Measurements from ENCODE around the gene ARID3B. TPM values are rescaled to one million over a fixed set of nuclear protein-coding genes. Genes with fewer than 3 reads are reported as not detected.

ARID3B gene
- polyA plus RNA-seq, 2 of the 4 experiments (the other 2 are of a cell fraction) = 2.3 TPM

- CTCF ChIA-PET = interaction anchor here (1.0 to 1.1 kb wide), 3 partner anchors 15 to 172 kb away, joined by 3 read pairs; no protein-coding TSS in a partner anchor
- Histone ChIP-seq H3K4me2 (peak overlapping the region; percentile 91), H3K4me1 (peaks cover 11% of the 10 kb centered on the region; the same call in 2 of the 3 replicates), H3K27ac (peak overlapping the region; percentile 88 to 90; a peak in 4 of 6 replicates), H3K4me3 (peak overlapping the region; percentile 63; the same call in 2 of the 3 replicates), H3K9me3 (no peaks in the 10 kb centered on the region)
- ATAC-seq (no peak), DNase-seq (ENCODE audit: low read depth in 1 of 2, low spot score in 1 of 2) (no peak), FAIRE-seq (no peak)
- no peak for TF ChIP-seq NPAS2 (CRISPR knock-in tag; IDR thresholded peaks at IDR 0.05; ENCODE audit: borderline replicate concordance)
- TF ChIP-seq MAX (IDR thresholded peaks at IDR 0.05) = no peak
- TF ChIP-seq POLR2A (IDR thresholded peaks at IDR 0.05; ENCODE audit: low read length) = no peak
- WGBS (ENCODE audit: missing lambda C conversion rate) = 93% methylated on average over 11 of the region's 15 CpGs
- POLR2A ChIA-PET = interaction anchor here (2.2 kb wide), 1 partner anchor 58 kb away, joined by 14 read pairs; the partner anchor contains the start of gene ARID3B
Observed at GRCh38 chr15:74599156-74599555, 58.1 kb downstream of the ARID3B start.

- CTCF ChIA-PET = interaction anchor here (0.6 to 1.8 kb wide), 3 partner anchors 10 to 172 kb away, joined by 3 to 6 read pairs (median 4); no protein-coding TSS in a partner anchor
- H3K9me3 ChIP-seq = no peaks in the 10 kb centered on the region
Observed at GRCh38 chr15:74603026-74603788, 62.2 kb downstream of the ARID3B start.

GRCh38 chr15:74603789-74604705, 63.0 kb downstream of the ARID3B start:
- ATAC-seq = no peak
- no peak overlapping the region for H3K4me3 ChIP-seq
- ChIA-PET CTCF (interaction anchor here (0.6 to 1.8 kb wide), 5 partner anchors 9 to 173 kb away, joined by 3 to 6 read pairs (median 4); no protein-coding TSS in a partner anchor), POLR2A (no interaction called here)
- no peak overlapping the region for H3K27ac ChIP-seq
- DNase-seq (ENCODE audit: low read depth in 1 of 2, low spot score in 1 of 2) = no peak
- H3K9me3 ChIP-seq = no peaks in the 10 kb centered on the region
- 93% methylated on average over 3 of the region's 11 CpGs for WGBS (ENCODE audit: missing lambda C conversion rate)
- TF ChIP-seq CHD2 (IDR thresholded peaks at IDR 0.05; ENCODE audit: low read length, partially characterized antibody) = no peak
- no peak for FAIRE-seq
- no peak overlapping the region for H3K4me2 ChIP-seq
- 0 out of 3 replicates have a peak, but pooled peaks cover 5% of the 10 kb centered on the region for H3K4me1 ChIP-seq

More at GRCh38 chr15:74603026-74603788, 62.2 kb downstream of the ARID3B start:
- H3K4me3 ChIP-seq = no peak overlapping the region
- H3K4me2 ChIP-seq = no peak overlapping the region
- H3K27ac ChIP-seq = no peak overlapping the region
- ATAC-seq (no peak), DNase-seq (ENCODE audit: low read depth in 1 of 2, low spot score in 1 of 2) (no peak), FAIRE-seq (no peak)
- H3K4me1 ChIP-seq = 0 out of 3 replicates have a peak, but pooled peaks cover 6% of the 10 kb centered on the region
- WGBS (ENCODE audit: missing lambda C conversion rate) = 92% methylated on average over 8 of the region's 13 CpGs
- POLR2A ChIA-PET = no interaction called here
- TF ChIP-seq HOXA7 (CRISPR knock-in tag; IDR thresholded peaks at IDR 0.05) (no peak), HOXB13 (CRISPR knock-in tag; IDR thresholded peaks at IDR 0.05; ENCODE audit: low read depth) (no peak), TFCP2L1 (CRISPR knock-in tag; IDR thresholded peaks at IDR 0.05) (no peak), GATA3 (IDR thresholded peaks at IDR 0.05; ENCODE audit: borderline replicate concordance) (no peak), MAFK (IDR thresholded peaks at IDR 0.05; ENCODE audit: partially characterized antibody) (no peak), EP300 (IDR thresholded peaks at IDR 0.05) (no peak), EHF (CRISPR knock-in tag; IDR thresholded peaks at IDR 0.05) (no peak), KDM1A (IDR thresholded peaks at IDR 0.05; ENCODE audit: low read depth) (no peak), ELK1 (IDR thresholded peaks at IDR 0.05; ENCODE audit: low read depth, low read length) (no peak), USF2 (IDR thresholded peaks at IDR 0.05) (no peak), ZC3H11A (IDR thresholded peaks at IDR 0.05) (no peak), CBX8 (IDR thresholded peaks at IDR 0.05) (no peak), MAX (IDR thresholded peaks at IDR 0.05) (no peak), RCOR1 (IDR thresholded peaks at IDR 0.05; ENCODE audit: low read depth, low read length) (no peak), ESRRA (IDR thresholded peaks at IDR 0.05; ENCODE audit: borderline replicate concordance, low read length) (no peak), HES2 (IDR thresholded peaks at IDR 0.05) (no peak), JUN (IDR thresholded peaks at IDR 0.05) (no peak), HOXB5 (CRISPR knock-in tag; IDR thresholded peaks at IDR 0.05) (no peak)

All from A549 (cell line).